Measurements from ENCODE around the gene TFG. TPM values are rescaled to one million over a fixed set of nuclear protein-coding genes. Genes with fewer than 3 reads are reported as not detected.

Gene TFG
- total RNA-seq, 3 donors from 2014 or later (not counting 1 experiment from before 2014, with no cell fraction given), result 47.6 to 52.8 (median 50.0) TPM

GRCh38 chr3:100700708-100701107 is 8.6 kb upstream of the TFG start:
- WGBS (ENCODE audit: insufficient coverage), result 73% methylated on average over 3 of the region's 5 CpGs
- intact Hi-C loops (cut with micrococcal nuclease), result loop anchor here (10.0 kb wide), 1 partner anchor 874 kb away; the partner anchor contains the start of gene PCNP
- peaks cover 51 to 75% of the 10 kb centered on the region in 2 donors for H3K27me3 Mint-ChIP-seq (ENCODE audit: low read depth in 2 of 2)
- DNase-seq (no peak), ATAC-seq (no peak)
- H3K9me3 Mint-ChIP-seq, result no peaks in the 10 kb centered on the region
- no peak overlapping the region for H3K4me3 ChIP-seq (ENCODE audit: low read length)
- TF ChIP-seq CTCF (IDR thresholded peaks at IDR 0.05), result no peak
- no peaks in the 10 kb centered on the region for H3K36me3 Mint-ChIP-seq
- no peak overlapping the region for H3K4me3 Mint-ChIP-seq
- no peaks in the 10 kb centered on the region for H3K36me3 ChIP-seq (ENCODE audit: control insufficient read depth, insufficient read depth, low read length)
- H3K4me1 ChIP-seq (ENCODE audit: control insufficient read depth, insufficient read depth, low read length), result no peaks in the 10 kb centered on the region
- no peak overlapping the region for H3K27ac Mint-ChIP-seq
- H3K9me3 ChIP-seq (ENCODE audit: control insufficient read depth, insufficient read depth, low read length), result no peaks in the 10 kb centered on the region
- no peak overlapping the region for H3K27ac ChIP-seq (ENCODE audit: low read length)
- peaks cover 5% of the 10 kb centered on the region for H3K27me3 ChIP-seq (ENCODE audit: control insufficient read depth, insufficient read depth, low read length)
- H3K4me1 Mint-ChIP-seq, result no peaks in the 10 kb centered on the region

GRCh38 chr3:100702082-100702979 is 7.0 kb upstream of the TFG start:
- H3K4me1 ChIP-seq (ENCODE audit: control insufficient read depth, insufficient read depth, low read length), result no peaks in the 10 kb centered on the region
- no peaks in the 10 kb centered on the region for H3K4me1 Mint-ChIP-seq
- DNase-seq, result no peak
- H3K27me3 ChIP-seq (ENCODE audit: control insufficient read depth, insufficient read depth, low read length), result peaks cover 8% of the 10 kb centered on the region
- peaks cover 52 to 82% of the 10 kb centered on the region in 2 donors for H3K27me3 Mint-ChIP-seq (ENCODE audit: low read depth in 2 of 2)
- no peak overlapping the region for H3K27ac ChIP-seq (ENCODE audit: low read length)
- H3K4me3 Mint-ChIP-seq, result no peak overlapping the region
- H3K36me3 Mint-ChIP-seq, result no peaks in the 10 kb centered on the region
- WGBS (ENCODE audit: insufficient coverage), result 67% methylated on average over 3 of the region's 4 CpGs
- H3K9me3 ChIP-seq (ENCODE audit: control insufficient read depth, insufficient read depth, low read length), result no peaks in the 10 kb centered on the region
- ATAC-seq, result no peak
- no peak for TF ChIP-seq CTCF (IDR thresholded peaks at IDR 0.05)
- H3K27ac Mint-ChIP-seq, result no peak overlapping the region
- intact Hi-C loops (cut with micrococcal nuclease), result loop anchor here (10.0 kb wide), 1 partner anchor 872 kb away; the partner anchor contains the start of gene PCNP
- no peaks in the 10 kb centered on the region for H3K36me3 ChIP-seq (ENCODE audit: control insufficient read depth, insufficient read depth, low read length)
- H3K9me3 Mint-ChIP-seq, result no peaks in the 10 kb centered on the region
- H3K4me3 ChIP-seq (ENCODE audit: low read length), result no peak overlapping the region

GRCh38 chr3:100702980-100703345 is 6.3 kb upstream of the TFG start:
- H3K9me3 Mint-ChIP-seq, result no peaks in the 10 kb centered on the region
- ATAC-seq (no peak), DNase-seq (no peak)
- no peak overlapping the region for H3K27ac Mint-ChIP-seq
- WGBS (ENCODE audit: insufficient coverage), result 77% methylated on average over 3 of the region's 5 CpGs
- Histone ChIP-seq H3K4me1 (ENCODE audit: control insufficient read depth, insufficient read depth, low read length) (no peaks in the 10 kb centered on the region), H3K9me3 (ENCODE audit: control insufficient read depth, insufficient read depth, low read length) (no peaks in the 10 kb centered on the region), H3K4me3 (ENCODE audit: low read length) (no peak overlapping the region), H3K27ac (ENCODE audit: low read length) (no peak overlapping the region), H3K36me3 (ENCODE audit: control insufficient read depth, insufficient read depth, low read length) (no peaks in the 10 kb centered on the region), H3K27me3 (ENCODE audit: control insufficient read depth, insufficient read depth, low read length) (peaks cover 8% of the 10 kb centered on the region)
- no peak overlapping the region for H3K4me3 Mint-ChIP-seq
- intact Hi-C loops (cut with micrococcal nuclease), result loop anchor here (10.0 kb wide), 1 partner anchor 872 kb away; the partner anchor contains the start of gene PCNP
- no peaks in the 10 kb centered on the region for H3K36me3 Mint-ChIP-seq
- peaks cover 46 to 76% of the 10 kb centered on the region in 2 donors for H3K27me3 Mint-ChIP-seq (ENCODE audit: low read depth in 2 of 2)
- TF ChIP-seq CTCF (IDR thresholded peaks at IDR 0.05), result no peak
- no peaks in the 10 kb centered on the region for H3K4me1 Mint-ChIP-seq
